Central memory CD8-positive, alpha-beta T cell (primary cell): ENCODE measurements around the gene PLD5.
"Not testable (repeated sequence)": the region's sequence is repeated elsewhere in the genome, so short reads cannot be mapped to it uniquely, and the experiment has no call there.

Source experiments
- ATAC-seq: fragments of 150-1000 bp; cut with Tn5 transposase; replicated peaks from 2 replicates; pipeline ENCODE4 v1.10.0; 2022; ENCODE audit warnings: mild to moderate bottlenecking, moderate FRiP score, moderate number of reproducible peaks; ENCODE audit not compliant: poor library complexity, severe bottlenecking; ENCODE audit errors: extremely low read depth
- DNase-seq, 2 donors: peaks; one replicate each; pipeline ENCODE4 v3.0.0; 2021; ENCODE audit warnings: low spot score in 2 of 2
- H3K27ac Mint-ChIP-seq: one replicate; pipeline ENCODE4 v1.8.0; 2022; ENCODE audit warnings: low read depth, mild to moderate bottlenecking, moderate library complexity, mixed read lengths
- H3K27me3 Mint-ChIP-seq: one replicate; pipeline ENCODE4 v1.8.0; 2022; ENCODE audit warnings: mixed read lengths
- H3K36me3 Mint-ChIP-seq: one replicate; pipeline ENCODE4 v1.8.0; 2022; ENCODE audit warnings: mild to moderate bottlenecking, moderate library complexity, mixed read lengths; ENCODE audit not compliant: insufficient read depth
- H3K4me1 Mint-ChIP-seq: one replicate; pipeline ENCODE4 v1.8.0; 2022; ENCODE audit warnings: mixed read lengths
- H3K4me3 Mint-ChIP-seq: one replicate; pipeline ENCODE4 v1.8.0; 2022; ENCODE audit warnings: mild to moderate bottlenecking, moderate library complexity, mixed read lengths
- H3K9me3 Mint-ChIP-seq: one replicate; pipeline ENCODE4 v1.8.0; 2022; ENCODE audit warnings: mixed read lengths

Gene PLD5

GRCh38 chr1:242237051-242237450 is 287.4 kb downstream of the PLD5 start:
- Mint-ChIP-seq H3K27me3 (no peaks in the 10 kb centered on the region), H3K36me3 (no peaks in the 10 kb centered on the region), H3K27ac (no peak overlapping the region), H3K9me3 (no peaks in the 10 kb centered on the region), H3K4me3 (no peak overlapping the region), H3K4me1 (no peaks in the 10 kb centered on the region)
- ATAC-seq (no peak), DNase-seq (no peak)

GRCh38 chr1:242228991-242229390 is 295.5 kb downstream of the PLD5 start:
- DNase-seq: no peak
- Mint-ChIP-seq H3K4me3 (no peak overlapping the region), H3K27ac (no peak overlapping the region), H3K4me1 (no peaks in the 10 kb centered on the region), H3K9me3 (no peaks in the 10 kb centered on the region), H3K36me3 (no peaks in the 10 kb centered on the region), H3K27me3 (no peaks in the 10 kb centered on the region)
- no peak for ATAC-seq

- Mint-ChIP-seq H3K36me3 (no peaks in the 10 kb centered on the region), H3K27ac (no peak overlapping the region), H3K27me3 (no peaks in the 10 kb centered on the region), H3K4me3 (no peak overlapping the region), H3K9me3 (no peaks in the 10 kb centered on the region), H3K4me1 (no peaks in the 10 kb centered on the region)
- DNase-seq (no peak), ATAC-seq (no peak)
Measured at GRCh38 chr1:242225767-242226573, 298.5 kb downstream of the PLD5 start.

- not testable (repeated sequence) for H3K4me1 Mint-ChIP-seq, H3K9me3 Mint-ChIP-seq, H3K27me3 Mint-ChIP-seq, H3K4me3 Mint-ChIP-seq, DNase-seq, ATAC-seq, H3K27ac Mint-ChIP-seq, H3K36me3 Mint-ChIP-seq
Measured at GRCh38 chr1:242224878-242225766, 299.4 kb downstream of the PLD5 start.

GRCh38 chr1:242224461-242224860 is 300.0 kb downstream of the PLD5 start:
- no peak for ATAC-seq
- Mint-ChIP-seq H3K9me3 (no peaks in the 10 kb centered on the region), H3K4me3 (no peak overlapping the region), H3K27ac (no peak overlapping the region), H3K36me3 (no peaks in the 10 kb centered on the region), H3K4me1 (no peaks in the 10 kb centered on the region), H3K27me3 (no peaks in the 10 kb centered on the region)
- no peak for DNase-seq

GRCh38 chr1:242219905-242220304 is 304.6 kb downstream of the PLD5 start:
- no peak overlapping the region for H3K4me3 Mint-ChIP-seq
- ATAC-seq (no peak), DNase-seq (no peak)
- no peaks in the 10 kb centered on the region for H3K4me1 Mint-ChIP-seq
- no peaks in the 10 kb centered on the region for H3K27me3 Mint-ChIP-seq
- peaks cover 2% of the 10 kb centered on the region for H3K36me3 Mint-ChIP-seq
- H3K27ac Mint-ChIP-seq: no peak overlapping the region
- H3K9me3 Mint-ChIP-seq: peaks cover 5% of the 10 kb centered on the region

- H3K4me1 Mint-ChIP-seq: no peaks in the 10 kb centered on the region
- H3K36me3 Mint-ChIP-seq: peaks cover 2% of the 10 kb centered on the region
- no peaks in the 10 kb centered on the region for H3K27me3 Mint-ChIP-seq
- H3K9me3 Mint-ChIP-seq: peaks cover 5% of the 10 kb centered on the region
- ATAC-seq (no peak), DNase-seq (no peak)
- no peak overlapping the region for H3K27ac Mint-ChIP-seq
- H3K4me3 Mint-ChIP-seq: no peak overlapping the region
Measured at GRCh38 chr1:242219298-242219901, 305.1 kb downstream of the PLD5 start.

GRCh38 chr1:242216368-242216767 is 308.1 kb downstream of the PLD5 start:
- peaks cover 2% of the 10 kb centered on the region for H3K36me3 Mint-ChIP-seq
- no peak overlapping the region for H3K4me3 Mint-ChIP-seq
- DNase-seq (no peak), ATAC-seq (no peak)
- H3K9me3 Mint-ChIP-seq: peaks cover 5% of the 10 kb centered on the region
- H3K27ac Mint-ChIP-seq: no peak overlapping the region
- H3K4me1 Mint-ChIP-seq: no peaks in the 10 kb centered on the region
- H3K27me3 Mint-ChIP-seq: peaks cover 24% of the 10 kb centered on the region

- H3K36me3 Mint-ChIP-seq, H3K4me1 Mint-ChIP-seq, H3K9me3 Mint-ChIP-seq, DNase-seq, ATAC-seq, H3K4me3 Mint-ChIP-seq, H3K27ac Mint-ChIP-seq: not testable (repeated sequence)
- H3K27me3 Mint-ChIP-seq: peaks cover 24% of the 10 kb centered on the region
Measured at GRCh38 chr1:242214455-242214854, 310.0 kb downstream of the PLD5 start.

GRCh38 chr1:242212961-242213360 is 311.5 kb downstream of the PLD5 start:
- H3K9me3 Mint-ChIP-seq, H3K27ac Mint-ChIP-seq, ATAC-seq, H3K4me1 Mint-ChIP-seq, H3K4me3 Mint-ChIP-seq, H3K36me3 Mint-ChIP-seq, DNase-seq: not testable (repeated sequence)
- peaks cover 24% of the 10 kb centered on the region for H3K27me3 Mint-ChIP-seq

- Mint-ChIP-seq H3K4me1 (no peaks in the 10 kb centered on the region), H3K27me3 (peaks cover 24% of the 10 kb centered on the region), H3K27ac (no peak overlapping the region), H3K36me3 (peaks cover 4% of the 10 kb centered on the region), H3K4me3 (no peak overlapping the region), H3K9me3 (peaks cover 5% of the 10 kb centered on the region)
- ATAC-seq (no peak), DNase-seq (no peak)
Measured at GRCh38 chr1:242212401-242212800, 312.1 kb downstream of the PLD5 start.

- Mint-ChIP-seq H3K36me3 (peaks cover 4% of the 10 kb centered on the region), H3K4me1 (no peaks in the 10 kb centered on the region), H3K4me3 (no peak overlapping the region), H3K27me3 (peaks cover 24% of the 10 kb centered on the region), H3K9me3 (peaks cover 5% of the 10 kb centered on the region), H3K27ac (no peak overlapping the region)
- ATAC-seq (no peak), DNase-seq (no peak)
Measured at GRCh38 chr1:242211254-242212022, 313.1 kb downstream of the PLD5 start.
